NK-92 (cell line): ENCODE measurements around the gene TBC1D10B.
"Not testable (repeated sequence)": the region's sequence is repeated elsewhere in the genome, so short reads cannot be mapped to it uniquely, and the experiment has no call there.

Experiments used
- DNase-seq: peaks from one replicate; lab custom pipeline; 2025; ENCODE audit not compliant: unreplicated experiment; lab: John Stamatoyannopoulos, UW

TBC1D10B gene

DNA sequence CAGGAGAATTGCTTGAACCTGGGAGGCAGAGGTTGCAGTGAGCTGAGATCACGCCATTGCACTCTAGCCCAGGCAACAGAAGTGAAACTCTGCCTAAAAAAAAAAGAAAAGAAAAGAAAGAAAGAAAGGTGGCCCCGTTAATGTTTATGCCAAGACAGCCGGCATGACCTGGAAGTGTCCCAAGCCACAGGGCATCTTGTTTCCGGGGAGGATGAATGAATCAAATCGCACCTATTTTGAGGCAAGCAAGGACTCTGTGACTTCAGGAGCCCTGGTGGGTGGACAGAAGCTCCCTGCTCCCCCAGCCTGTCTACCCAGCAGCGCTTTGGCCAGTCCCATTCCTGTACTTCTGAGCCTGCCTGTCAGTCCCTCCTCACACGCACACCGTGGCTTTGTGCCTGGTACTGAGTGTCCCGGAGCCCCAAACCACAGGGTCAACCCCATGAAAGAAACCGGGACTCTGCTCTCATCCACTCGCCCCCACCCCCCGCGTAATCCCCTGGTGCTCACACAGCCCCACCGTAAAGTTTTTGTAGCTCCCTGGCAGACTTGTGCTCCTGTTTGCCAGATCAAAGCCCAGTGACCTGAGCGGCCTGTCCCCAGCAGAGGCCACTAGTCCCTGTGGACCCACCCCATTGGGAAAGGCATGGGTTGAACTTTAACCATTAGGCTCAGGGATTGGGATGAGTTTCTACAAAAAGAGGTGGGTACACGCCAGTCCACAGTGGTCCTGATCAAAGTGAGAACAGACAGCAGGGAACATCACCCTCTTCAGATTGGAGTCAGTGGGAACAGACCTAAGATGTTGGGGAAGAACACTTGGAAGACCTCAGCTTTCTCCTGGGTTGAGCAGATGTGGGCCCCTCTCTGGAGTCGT is 34.5 kb downstream of the TBC1D10B start:
- DNase-seq, result no peak

DNA sequence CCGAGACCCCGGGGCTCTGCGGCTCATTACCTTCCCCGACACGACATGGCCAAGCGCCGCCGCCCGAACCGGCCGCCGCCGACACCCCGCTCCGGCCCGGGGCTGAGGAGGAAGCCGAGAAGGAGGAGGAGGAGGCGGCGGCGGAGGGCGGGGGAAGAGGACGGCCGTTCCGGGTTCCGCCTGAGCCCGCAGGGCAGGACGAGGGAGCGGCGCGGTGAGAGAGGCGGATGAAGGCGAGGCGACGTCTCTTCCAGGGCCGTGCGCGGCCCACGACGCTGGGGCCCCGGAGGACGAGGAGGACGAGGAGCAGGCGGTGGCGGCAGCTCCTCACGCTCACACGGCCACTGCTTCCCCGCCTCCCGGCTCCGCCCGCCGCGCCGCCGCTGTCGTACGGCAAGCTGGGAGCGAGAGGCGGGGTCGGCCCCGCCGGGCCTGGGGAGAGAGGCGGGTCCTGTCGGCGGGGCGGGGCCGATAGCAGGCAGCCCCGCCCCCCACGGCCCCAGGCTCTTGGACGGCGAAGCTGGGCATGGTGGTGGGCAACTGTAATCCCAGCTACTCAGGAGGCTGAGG is 35.2 kb downstream of the TBC1D10B start:
- DNase-seq, result not testable (repeated sequence)

DNA sequence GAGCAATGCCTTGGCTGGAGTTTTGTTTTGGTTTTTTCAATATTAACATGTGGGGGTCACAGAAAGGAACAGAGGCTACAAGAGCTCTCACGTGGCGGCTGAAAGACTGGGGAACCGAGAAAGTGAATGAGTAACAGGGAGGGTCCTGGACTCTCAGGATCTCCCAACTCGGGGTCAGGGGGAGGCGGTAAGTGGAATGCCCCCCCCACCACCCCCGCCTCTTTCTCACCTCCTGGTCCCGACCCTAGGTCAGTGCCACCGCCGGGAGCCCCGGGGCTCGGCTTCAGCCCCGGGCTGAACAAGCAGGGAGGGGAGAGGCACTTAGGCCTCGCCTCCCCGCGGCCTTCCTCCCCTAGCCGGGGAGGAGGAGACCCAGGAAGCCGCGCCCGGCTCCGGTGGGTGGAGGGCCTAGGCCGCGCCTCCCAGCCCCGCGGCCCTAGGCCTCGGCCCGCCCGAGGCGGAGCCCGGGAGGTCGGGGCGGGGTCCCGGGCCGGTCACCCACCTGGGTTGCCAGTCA is 35.8 kb downstream of the TBC1D10B start:
- not testable (repeated sequence) for DNase-seq

DNA sequence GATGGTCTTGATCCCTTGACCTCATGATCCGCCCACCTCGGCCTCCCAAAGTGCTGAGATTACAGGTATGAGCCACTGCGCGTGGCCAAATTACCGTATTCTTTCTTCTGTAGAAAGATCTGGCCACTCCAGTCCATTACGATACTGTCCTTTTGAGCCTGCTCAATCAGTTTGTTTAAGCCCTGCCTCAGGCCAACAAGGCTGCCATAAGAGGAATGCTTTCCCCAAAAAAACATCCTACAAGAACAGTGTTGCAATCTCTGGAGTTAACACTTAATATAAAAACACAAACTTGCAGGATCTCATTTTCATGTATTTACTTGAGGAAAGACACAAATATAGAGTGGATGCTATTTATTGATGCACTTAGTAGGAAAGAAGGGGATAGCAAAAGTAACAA is 46.1 kb downstream of the TBC1D10B start:
- DNase-seq, result not testable (repeated sequence)

DNA sequence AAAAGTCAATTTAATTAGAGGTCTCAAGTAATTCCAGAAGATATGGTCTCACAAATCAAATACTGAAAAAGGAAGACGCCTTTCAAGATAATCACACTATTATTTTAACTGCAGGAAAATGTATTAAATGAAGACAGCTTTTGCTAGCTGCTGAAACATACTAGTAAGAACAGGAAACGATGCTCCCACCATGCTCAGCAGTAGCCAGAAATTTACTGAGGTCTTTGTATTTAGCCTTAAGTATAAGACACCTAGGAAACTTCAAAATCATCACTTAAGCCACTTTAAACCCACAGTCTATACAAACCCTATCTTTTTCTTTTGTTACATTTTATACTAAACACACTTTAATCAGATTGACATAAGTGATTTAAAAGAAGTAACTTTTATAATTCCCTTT is 51.6 kb downstream of the TBC1D10B start:
- not testable (repeated sequence) for DNase-seq

DNA sequence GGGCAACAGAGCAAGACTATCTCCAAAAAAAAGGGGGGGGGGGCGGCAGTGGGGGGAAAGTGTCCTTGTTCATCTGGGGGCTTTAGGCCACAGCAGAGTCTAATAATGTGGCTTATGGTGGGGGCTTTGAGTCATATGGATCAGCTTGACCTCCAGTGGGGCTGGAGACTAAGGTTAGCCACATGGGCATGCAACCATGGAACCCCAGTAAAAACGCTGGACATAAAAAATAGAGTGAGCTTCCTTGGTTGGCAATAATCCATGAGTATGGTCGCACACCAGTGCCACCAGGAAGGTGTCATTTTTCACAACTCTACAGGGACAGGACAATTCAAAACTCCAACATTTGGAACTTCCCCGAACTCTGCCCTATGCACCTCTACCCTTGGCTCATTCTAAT is 59.4 kb downstream of the TBC1D10B start:
- DNase-seq, result not testable (repeated sequence)

DNA sequence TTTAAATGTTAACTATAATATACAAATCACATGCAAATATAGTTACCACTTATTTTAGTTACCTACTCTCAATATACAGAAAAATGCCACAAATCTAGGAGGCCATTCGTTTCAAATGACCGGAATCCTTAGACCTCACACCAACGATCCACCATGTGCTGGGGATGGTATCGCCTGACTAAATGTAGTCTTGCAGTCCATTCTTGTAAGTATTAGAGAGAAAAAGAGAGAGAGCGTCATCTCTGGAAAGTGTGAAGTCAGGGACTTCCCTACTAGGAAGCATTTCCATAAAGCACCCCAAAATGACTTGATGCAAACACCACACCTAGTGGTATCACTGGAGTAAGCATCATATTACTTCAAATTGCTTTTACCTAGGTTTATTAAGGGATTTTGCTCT is 61.0 kb downstream of the TBC1D10B start:
- not testable (repeated sequence) for DNase-seq
